Natural killer cell (primary cell): ENCODE results near the gene FUNDC1. TPM values are rescaled to one million over a fixed set of nuclear protein-coding genes. Genes with fewer than 3 reads are reported as not detected.

Experiments used
- ATAC-seq, 3 donors: fragments of 150-1000 bp in 2 of 3; fragments of 200-7000 bp in 1 of 3; cut with Tn5 transposase; 1 replicate in 1 of 3; 2 replicates in 2 of 3; pipeline ENCODE4 v1.10.0; 2021; ENCODE audit warnings: mild to moderate bottlenecking in 2 of 3, moderate library complexity in 2 of 3
- DNase-seq, 2 donors: peaks; one replicate each; pipeline versions ENCODE4 v3.0.0 to v3.0.0-alpha.2; 2013 to 2021; ENCODE audit warnings: mixed read lengths in 1 of 2
- H3K27ac ChIP-seq: one replicate; pipeline ENCODE4 v1.5.1; 2013; ENCODE audit warnings: mild to moderate bottlenecking, low read length
- H3K27me3 ChIP-seq: one replicate; pipeline ENCODE4 v1.6.1; 2013; ENCODE audit warnings: low read length; ENCODE audit not compliant: control insufficient read depth, insufficient read depth
- H3K36me3 ChIP-seq: one replicate; pipeline ENCODE4 v1.6.1; 2013; ENCODE audit warnings: low read length; ENCODE audit not compliant: control insufficient read depth, insufficient read depth
- H3K4me1 ChIP-seq: one replicate; pipeline ENCODE4 v1.6.1; 2013; ENCODE audit warnings: low read length; ENCODE audit not compliant: control insufficient read depth, insufficient read depth
- H3K4me3 ChIP-seq: one replicate; pipeline ENCODE4 v1.5.1; 2013; ENCODE audit warnings: low read length
- H3K9me3 ChIP-seq: one replicate; pipeline ENCODE4 v1.6.1; 2013; ENCODE audit warnings: low read length; ENCODE audit not compliant: control insufficient read depth, insufficient read depth
- H3K27ac Mint-ChIP-seq, 2 donors: one replicate each; pipeline ENCODE4 v1.8.0; 2022; ENCODE audit warnings: mild to moderate bottlenecking in 2 of 2, mixed read lengths in 2 of 2, moderate library complexity in 1 of 2
- H3K27me3 Mint-ChIP-seq, 2 donors: one replicate each; pipeline ENCODE4 v1.8.0; 2022; ENCODE audit warnings: low read depth in 2 of 2, mixed read lengths in 2 of 2
- H3K36me3 Mint-ChIP-seq: one replicate; pipeline ENCODE4 v1.8.0; 2022; ENCODE audit warnings: mixed read lengths
- H3K4me1 Mint-ChIP-seq, 2 donors: one replicate each; pipeline ENCODE4 v1.8.0; 2022; ENCODE audit warnings: mixed read lengths in 2 of 2
- H3K4me3 Mint-ChIP-seq: one replicate; pipeline ENCODE4 v1.8.0; 2022; ENCODE audit warnings: mild to moderate bottlenecking, moderate library complexity, mixed read lengths
- H3K9me3 Mint-ChIP-seq, 2 donors: one replicate each; pipeline ENCODE4 v1.8.0; 2022; ENCODE audit warnings: mixed read lengths in 2 of 2
- CTCF ChIP-seq: fragments of 200-600 bp; IDR thresholded peaks from one replicate; pipeline ENCODE4 v1.8.0; 2022; ENCODE audit warnings: antibody characterized with exemption
- WGBS: methylation state at CpG from one replicate; pipeline ENCODE4 v1.1.7; 2013; ENCODE audit warnings: missing lambda C conversion rate; ENCODE audit not compliant: insufficient coverage; 5-methylcytosine and 5-hydroxymethylcytosine counted together
- intact Hi-C: fragments of 100-400 bp; cut with micrococcal nuclease; formaldehyde crosslinking; loops from one replicate; pipeline ENCODE4 v1.14.2; 2022
- total RNA-seq, 4 donors: library from RNA; stranded (reverse); fragments of 120-200 nt in 1 of 4; gene quantifications; one replicate each; pipeline versions ENCODE4 v1.2.3 to v1.2.4, GENCODE V29; 2013 to 2022

Gene FUNDC1
- total RNA-seq, 3 donors from 2014 or later (not counting 1 experiment from before 2014, with no cell fraction given) = 6.1 to 10.6 (median 6.5) TPM

- 94% methylated on average over 2 of the region's 2 CpGs for WGBS
- Mint-ChIP-seq H3K4me1 (no peaks in the 10 kb centered on the region), H3K9me3 (no peaks in the 10 kb centered on the region), H3K27ac (no peak overlapping the region), H3K36me3 (no peaks in the 10 kb centered on the region), H3K27me3 (no peaks in the 10 kb centered on the region), H3K4me3 (no peak overlapping the region)
- Histone ChIP-seq H3K4me3 (no peak overlapping the region), H3K4me1 (no peaks in the 10 kb centered on the region), H3K27me3 (no peaks in the 10 kb centered on the region), H3K9me3 (no peaks in the 10 kb centered on the region), H3K27ac (no peak overlapping the region), H3K36me3 (no peaks in the 10 kb centered on the region)
- no peak for ATAC-seq
- DNase-seq = no peak
- intact Hi-C loops = no loop called here
- TF ChIP-seq CTCF = no peak
These were observed 68.2 kb downstream of the FUNDC1 start for GRCh38 chrX:44474410-44474809.

Other genes with a start within 250 kb of the FUNDC1 start
- gene EFHC2, start 199.2 kb downstream of the FUNDC1 start, total RNA-seq = 1 to 10 TPM; 5.7 to 9.1 (median 8.9) TPM